ENCODE measurements around the gene NUDT7.

The NUDT7 gene

GRCh38 chr16:77696149-77696548, 26.2 kb upstream of the NUDT7 start:
- Histone ChIP-seq H3K4me3 (ENCODE audit: severe bottlenecking) (no peak overlapping the region), H3K27ac (ENCODE audit: poor library complexity, severe bottlenecking) (no peak overlapping the region), H3K4me1 (ENCODE audit: insufficient read depth, poor library complexity, severe bottlenecking) (no peaks in the 10 kb centered on the region), H3K9me3 (ENCODE audit: severe bottlenecking) (no peaks in the 10 kb centered on the region), H3K27me3 (ENCODE audit: insufficient read depth, poor library complexity, severe bottlenecking) (peaks cover 12% of the 10 kb centered on the region), H3K36me3 (ENCODE audit: low read depth) (no peaks in the 10 kb centered on the region)
- DNase-seq (ENCODE audit: low spot score) (no peak), ATAC-seq (ENCODE audit: low read depth) (no peak)
- TF ChIP-seq CTCF (IDR thresholded peaks at IDR 0.05; ENCODE audit: poor library complexity, severe bottlenecking) = no peak

GRCh38 chr16:77700846-77701245, 21.5 kb upstream of the NUDT7 start:
- Histone ChIP-seq H3K9me3 (ENCODE audit: severe bottlenecking) (no peaks in the 10 kb centered on the region), H3K27ac (ENCODE audit: poor library complexity, severe bottlenecking) (no peak overlapping the region), H3K27me3 (ENCODE audit: insufficient read depth, poor library complexity, severe bottlenecking) (peaks cover 9% of the 10 kb centered on the region), H3K4me1 (ENCODE audit: insufficient read depth, poor library complexity, severe bottlenecking) (no peaks in the 10 kb centered on the region), H3K36me3 (ENCODE audit: low read depth) (no peaks in the 10 kb centered on the region), H3K4me3 (ENCODE audit: severe bottlenecking) (no peak overlapping the region)
- no peak for TF ChIP-seq CTCF (IDR thresholded peaks at IDR 0.05; ENCODE audit: poor library complexity, severe bottlenecking)
- DNase-seq (ENCODE audit: low spot score) = no peak
- no peak for ATAC-seq (ENCODE audit: low read depth)

GRCh38 chr16:77705351-77705750, 17.0 kb upstream of the NUDT7 start:
- no peak for ATAC-seq (ENCODE audit: low read depth)
- Histone ChIP-seq H3K4me3 (ENCODE audit: severe bottlenecking) (no peak overlapping the region), H3K9me3 (ENCODE audit: severe bottlenecking) (no peaks in the 10 kb centered on the region), H3K27ac (ENCODE audit: poor library complexity, severe bottlenecking) (no peak overlapping the region), H3K4me1 (ENCODE audit: insufficient read depth, poor library complexity, severe bottlenecking) (no peaks in the 10 kb centered on the region), H3K27me3 (ENCODE audit: insufficient read depth, poor library complexity, severe bottlenecking) (peaks cover 6% of the 10 kb centered on the region), H3K36me3 (ENCODE audit: low read depth) (no peaks in the 10 kb centered on the region)
- TF ChIP-seq CTCF (IDR thresholded peaks at IDR 0.05; ENCODE audit: poor library complexity, severe bottlenecking) = no peak
- DNase-seq (ENCODE audit: low spot score) = no peak

GRCh38 chr16:77711179-77711578, 11.1 kb upstream of the NUDT7 start:
- Histone ChIP-seq H3K27ac (ENCODE audit: poor library complexity, severe bottlenecking) (no peak overlapping the region), H3K4me3 (ENCODE audit: severe bottlenecking) (no peak overlapping the region), H3K9me3 (ENCODE audit: severe bottlenecking) (no peaks in the 10 kb centered on the region), H3K27me3 (ENCODE audit: insufficient read depth, poor library complexity, severe bottlenecking) (peaks cover 6% of the 10 kb centered on the region), H3K4me1 (ENCODE audit: insufficient read depth, poor library complexity, severe bottlenecking) (no peaks in the 10 kb centered on the region), H3K36me3 (ENCODE audit: low read depth) (no peaks in the 10 kb centered on the region)
- DNase-seq (ENCODE audit: low spot score) = no peak
- ATAC-seq (ENCODE audit: low read depth) = no peak
- no peak for TF ChIP-seq CTCF (IDR thresholded peaks at IDR 0.05; ENCODE audit: poor library complexity, severe bottlenecking)

GRCh38 chr16:77711775-77712174, 10.5 kb upstream of the NUDT7 start:
- Histone ChIP-seq H3K9me3 (ENCODE audit: severe bottlenecking) (no peaks in the 10 kb centered on the region), H3K4me3 (ENCODE audit: severe bottlenecking) (no peak overlapping the region), H3K4me1 (ENCODE audit: insufficient read depth, poor library complexity, severe bottlenecking) (no peaks in the 10 kb centered on the region), H3K27ac (ENCODE audit: poor library complexity, severe bottlenecking) (no peak overlapping the region), H3K27me3 (ENCODE audit: insufficient read depth, poor library complexity, severe bottlenecking) (peaks cover 6% of the 10 kb centered on the region), H3K36me3 (ENCODE audit: low read depth) (no peaks in the 10 kb centered on the region)
- DNase-seq (ENCODE audit: low spot score) (no peak), ATAC-seq (ENCODE audit: low read depth) (no peak)
- no peak for TF ChIP-seq CTCF (IDR thresholded peaks at IDR 0.05; ENCODE audit: poor library complexity, severe bottlenecking)
